Inflammatory macrophage (primary cell): ENCODE data around the gene RAD18.

Experiments
- DNase-seq, 2 donors: peaks; one replicate each; pipeline ENCODE4 v3.0.0-alpha.2; 2020 to 2022

RAD18 gene

DNA sequence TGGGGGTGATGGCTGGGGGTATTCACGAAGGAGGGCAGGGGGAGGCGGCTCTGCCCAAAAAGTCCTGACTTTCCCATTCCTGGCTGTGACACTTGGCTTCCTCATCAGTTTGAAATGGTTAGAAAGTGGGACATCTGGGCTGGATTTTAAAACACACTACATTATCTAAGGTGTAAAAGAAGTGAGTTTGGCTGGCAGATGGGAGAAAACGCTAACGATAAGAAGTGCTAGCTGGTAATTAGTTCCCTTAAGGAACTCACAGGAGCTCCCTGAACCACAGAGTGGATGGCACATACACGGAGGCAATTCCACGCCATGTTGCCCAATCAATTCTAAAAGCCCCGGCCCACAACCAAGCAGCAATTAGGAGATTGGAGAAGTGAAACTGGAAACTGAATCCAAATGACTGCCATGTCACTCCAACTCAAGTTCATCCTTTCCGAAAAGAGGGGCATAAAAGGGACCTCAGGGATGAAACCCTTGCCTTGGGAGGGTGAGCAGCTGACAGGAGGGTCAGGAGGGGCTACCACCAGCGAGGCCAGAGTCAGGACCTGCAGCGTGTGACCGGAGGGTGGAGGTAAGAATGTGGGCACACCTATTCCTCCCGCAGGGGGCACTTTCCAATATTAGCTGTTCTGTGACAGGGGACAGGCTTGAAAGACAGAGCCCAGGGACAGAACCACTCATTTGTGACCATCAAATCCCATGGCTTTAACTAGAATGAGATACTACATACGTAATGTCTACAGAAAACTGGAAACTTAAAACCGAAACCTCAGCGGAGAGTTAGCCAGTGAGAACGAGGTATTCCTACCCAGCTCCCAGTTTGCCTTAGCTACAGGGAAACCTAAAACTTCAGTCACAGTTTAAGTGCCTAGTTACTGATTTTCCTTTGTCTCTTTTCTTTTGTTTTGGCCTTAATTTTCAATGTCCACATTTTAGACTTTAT is 98.6 kb downstream of the RAD18 start:
- DNase-seq, result peak; percentile 80 to 86

DNA sequence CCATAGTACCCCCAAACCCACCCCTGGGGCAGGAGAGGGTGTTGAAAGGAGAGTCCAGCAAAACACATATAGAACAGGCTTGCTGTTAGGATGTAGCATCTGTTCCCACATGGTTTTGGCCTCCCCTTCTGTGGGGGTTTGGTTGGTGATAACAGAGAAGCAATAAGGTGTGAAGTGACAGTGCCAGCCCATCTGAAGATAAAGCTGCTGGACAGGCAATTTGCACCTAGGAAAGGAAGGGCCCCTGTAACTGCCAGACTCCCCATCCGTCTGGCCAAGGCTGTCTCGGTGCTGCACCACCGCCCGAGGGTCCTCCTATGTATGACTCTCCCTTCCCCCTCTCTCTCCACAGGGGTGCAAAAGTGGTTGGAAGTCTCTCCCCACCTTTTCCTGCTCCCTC is 99.4 kb downstream of the RAD18 start:
- DNase-seq, result no peak

- DNase-seq, result no peak
Observed at GRCh38 chr3:8857720-8858367, 105.4 kb downstream of the RAD18 start.

DNA sequence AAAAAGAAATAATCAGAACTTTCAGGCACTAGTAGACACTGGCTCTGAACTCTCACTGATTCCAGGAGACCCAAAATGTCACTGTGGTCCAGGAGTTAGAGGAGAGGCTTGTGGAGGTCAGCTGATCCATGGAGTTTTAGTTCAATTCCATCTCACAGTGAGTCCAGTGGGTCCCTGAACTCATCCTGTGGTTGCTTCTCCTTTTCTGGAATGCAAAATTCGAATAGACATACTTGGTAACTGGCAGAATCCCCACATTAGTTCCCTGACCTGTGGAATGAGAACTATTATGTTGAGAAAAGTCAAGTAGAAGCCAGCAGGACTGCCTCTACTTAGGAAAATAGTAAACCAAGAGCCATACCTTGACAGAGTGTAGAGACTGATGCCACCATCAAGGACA is 106.6 kb downstream of the RAD18 start:
- DNase-seq, result no peak

GRCh38 chr3:8856071-8856470 is 107.2 kb downstream of the RAD18 start:
- no peak for DNase-seq

DNA sequence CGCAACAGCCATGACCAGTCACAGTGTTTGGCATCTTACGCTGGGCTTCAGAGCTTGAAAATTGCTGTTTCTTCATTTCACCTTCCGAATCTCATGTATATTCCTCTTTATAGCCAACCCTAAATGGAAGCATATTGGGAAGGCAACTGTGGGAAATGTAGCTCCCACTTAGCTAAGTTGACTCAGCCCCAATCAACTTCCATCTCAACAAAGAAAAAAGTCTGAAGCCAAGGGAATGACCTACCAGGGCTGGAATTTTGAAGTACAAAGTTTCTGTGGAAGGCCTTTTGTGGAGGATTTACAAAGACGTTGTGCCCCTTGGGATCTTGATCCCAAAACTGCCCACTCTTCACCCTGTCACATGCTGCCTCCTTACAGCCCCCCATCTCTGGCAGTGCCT is 108.6 kb downstream of the RAD18 start:
- no peak for DNase-seq

- DNase-seq, result no peak
Observed at GRCh38 chr3:8853081-8853480, 110.2 kb downstream of the RAD18 start.

DNA sequence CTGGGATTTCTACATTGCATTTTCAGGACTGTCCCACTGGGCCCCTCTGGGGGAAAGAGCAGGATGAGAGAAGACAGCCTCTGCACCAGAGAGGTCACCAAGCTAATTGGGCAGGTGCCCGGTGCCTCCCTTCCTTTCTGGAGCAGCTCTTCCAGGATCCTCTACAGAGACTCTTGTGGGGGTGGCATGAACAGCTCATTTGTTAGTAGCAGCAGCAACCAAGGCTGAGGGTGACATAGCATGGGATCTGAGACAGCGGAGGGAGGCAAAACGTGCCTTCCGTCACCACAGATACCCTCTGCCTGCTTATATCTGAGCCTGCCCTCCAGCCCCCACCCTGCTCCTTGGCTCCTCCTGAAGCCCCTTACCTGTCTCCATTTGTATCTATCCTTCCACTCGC is 110.8 kb downstream of the RAD18 start:
- no peak for DNase-seq

DNA sequence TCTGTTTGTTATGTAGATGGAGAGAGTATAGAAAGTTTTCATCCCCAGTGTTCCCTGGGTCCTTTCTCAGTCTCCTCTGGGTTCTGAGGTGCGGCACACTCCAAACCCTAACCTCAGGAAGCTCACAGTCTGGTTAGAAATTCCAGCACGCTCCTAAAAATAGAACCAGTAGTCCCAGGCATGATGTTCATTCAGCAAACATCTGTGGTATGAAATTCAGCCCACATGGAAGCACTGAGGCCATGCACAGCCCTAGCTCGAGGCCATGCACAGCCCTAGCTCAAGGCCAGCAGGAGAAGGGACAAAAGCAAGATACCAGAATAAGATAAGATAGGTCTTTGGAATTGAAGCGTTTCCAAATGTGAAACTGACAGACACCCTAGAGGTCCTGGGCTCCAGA is 111.6 kb downstream of the RAD18 start:
- no peak for DNase-seq

DNA sequence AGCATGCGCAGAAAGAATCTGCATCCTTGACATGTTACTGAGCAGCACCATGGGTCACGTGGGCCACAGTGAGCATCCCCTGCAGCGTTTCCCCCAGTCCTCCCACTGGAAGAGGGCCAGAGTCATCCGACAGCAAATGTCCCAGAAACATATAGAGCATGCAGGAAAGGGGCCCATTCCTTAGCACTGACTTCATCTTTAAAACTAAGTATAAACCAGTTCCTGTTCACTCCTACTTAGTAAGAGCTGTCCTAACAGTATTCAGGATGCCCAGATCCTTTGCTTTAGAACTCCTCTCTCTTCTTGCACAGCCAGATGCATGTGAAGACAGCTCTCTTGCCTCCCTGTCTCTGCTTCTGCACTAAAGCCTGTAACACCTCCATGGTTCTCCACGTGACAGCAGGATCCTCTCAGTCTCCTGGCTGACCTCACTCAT is 114.6 kb downstream of the RAD18 start:
- no peak for DNase-seq

GRCh38 chr3:8847317-8847716 is 116.0 kb downstream of the RAD18 start:
- DNase-seq, result no peak

DNA sequence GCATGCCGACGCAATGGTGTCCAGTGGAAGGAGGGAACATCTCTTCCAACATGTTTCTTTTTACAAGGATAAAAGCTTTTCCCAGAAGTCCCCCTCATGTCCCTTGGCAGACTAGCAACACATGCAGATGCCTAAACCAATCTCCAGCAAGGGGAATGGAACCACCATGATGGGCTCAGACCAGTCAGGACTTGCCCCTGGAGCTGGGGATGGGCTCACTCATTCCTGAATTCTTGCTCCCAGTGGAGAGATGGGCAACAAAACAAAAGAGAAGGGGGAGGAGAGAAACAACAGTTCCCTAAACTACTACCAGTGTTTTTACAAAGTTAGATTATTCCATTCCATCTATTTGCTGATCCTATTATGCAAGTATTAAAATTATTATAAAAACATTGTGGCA is 117.1 kb downstream of the RAD18 start:
- DNase-seq, result no peak

- no peak for DNase-seq
Observed at GRCh38 chr3:8845641-8846040, 117.6 kb downstream of the RAD18 start.

GRCh38 chr3:8843347-8843746 is 119.9 kb downstream of the RAD18 start:
- no peak for DNase-seq

- DNase-seq, result no peak
Observed at GRCh38 chr3:8842293-8842692, 121.0 kb downstream of the RAD18 start.

DNA sequence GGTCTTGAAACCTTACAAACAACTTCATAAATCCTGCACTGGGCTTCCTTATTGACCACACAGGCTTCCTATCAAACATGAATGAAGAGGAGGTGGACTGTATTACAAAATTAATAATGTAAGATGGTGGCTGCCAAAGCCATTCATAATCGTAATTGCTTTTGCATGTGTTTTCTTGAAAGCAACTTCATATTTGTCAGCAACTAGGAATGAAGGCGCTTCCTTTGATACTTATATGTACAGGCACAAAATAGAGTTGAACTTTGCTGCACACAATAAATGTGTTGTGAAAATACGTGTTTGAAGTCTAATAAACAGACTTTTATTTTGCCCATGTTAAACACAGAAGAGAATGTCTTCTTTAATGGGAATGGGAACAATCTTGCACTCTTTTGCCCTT is 121.8 kb downstream of the RAD18 start:
- DNase-seq, result no peak

DNA sequence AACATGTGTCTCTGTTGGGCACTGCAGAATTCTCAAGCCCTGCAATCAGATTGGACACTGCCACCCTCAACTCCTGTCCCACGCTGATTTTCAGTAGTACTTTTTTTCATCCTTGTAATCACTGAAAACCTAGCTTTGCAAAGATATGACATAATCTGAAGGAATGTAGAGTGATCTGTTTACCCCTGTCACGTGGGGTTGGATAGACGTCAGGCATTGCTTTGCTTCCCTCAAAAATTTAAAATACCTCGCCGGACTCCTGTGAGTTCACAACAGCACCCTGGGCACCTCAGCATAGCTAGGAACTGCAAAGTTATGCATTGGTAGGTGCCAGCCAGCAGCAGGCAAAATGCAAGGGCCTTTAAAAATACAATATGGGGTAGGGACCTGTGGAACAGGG is 122.7 kb downstream of the RAD18 start:
- no peak for DNase-seq

GRCh38 chr3:8839607-8840325 is 123.5 kb downstream of the RAD18 start:
- DNase-seq, result no peak

GRCh38 chr3:8838765-8839423 is 124.4 kb downstream of the RAD18 start:
- no peak for DNase-seq

DNA sequence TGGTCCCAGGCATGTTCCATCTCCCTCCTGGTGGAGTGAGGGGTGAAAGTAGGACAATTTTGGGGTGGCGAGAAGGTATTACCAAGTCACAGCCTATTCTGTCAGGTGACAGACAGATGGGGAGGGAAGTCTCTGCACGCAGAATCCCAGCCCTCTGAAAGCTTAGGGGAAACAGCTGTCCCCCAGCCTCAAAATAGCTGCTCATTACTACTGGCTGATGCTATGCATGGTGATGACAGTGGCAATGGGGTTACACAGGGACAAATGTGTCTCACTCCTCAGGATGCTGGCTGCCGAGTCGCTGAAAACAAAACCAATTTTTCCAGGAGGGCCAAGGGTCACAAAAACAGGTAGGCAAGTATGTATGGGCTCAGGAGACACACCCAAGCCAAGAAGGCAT is 125.0 kb downstream of the RAD18 start:
- DNase-seq, result no peak

DNA sequence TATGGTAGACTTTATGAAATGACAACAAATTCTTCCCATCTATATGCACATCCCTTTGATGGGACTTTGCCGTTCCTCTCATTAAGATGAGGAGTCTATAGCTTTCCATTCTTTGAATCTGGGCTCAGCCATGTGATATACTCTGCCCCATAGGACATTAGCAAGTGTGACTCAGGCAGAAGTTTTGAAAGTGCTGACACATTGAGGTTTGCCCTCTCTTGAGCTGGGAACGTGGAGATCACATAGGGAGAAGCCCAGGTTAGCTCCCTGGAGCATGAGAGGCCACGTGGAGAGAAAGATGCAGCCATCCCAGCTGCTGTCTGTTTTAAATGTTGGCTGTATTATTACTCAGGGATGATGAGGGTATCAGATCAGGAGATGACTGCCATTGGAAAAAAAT is 126.1 kb downstream of the RAD18 start:
- no peak for DNase-seq

DNA sequence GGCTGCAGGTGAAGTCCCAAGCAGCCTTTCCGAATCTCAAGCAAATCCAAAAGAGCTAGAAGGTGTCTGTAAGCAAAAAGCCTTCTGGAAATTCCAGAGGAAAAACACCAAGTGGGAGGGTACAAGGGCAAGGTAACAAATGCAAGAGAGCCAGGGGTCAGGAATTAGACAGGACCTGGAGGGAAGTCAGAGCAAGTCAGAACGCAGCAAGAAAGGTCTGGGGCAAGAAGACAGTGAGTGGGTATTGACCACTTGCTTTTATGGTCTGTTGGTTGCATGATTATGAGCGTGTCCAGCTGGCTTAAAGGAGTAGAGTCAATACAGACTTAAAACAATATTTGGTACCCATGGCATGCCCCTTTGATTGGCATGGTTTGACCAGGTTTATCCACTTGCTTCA is 127.2 kb downstream of the RAD18 start:
- DNase-seq, result no peak

DNA sequence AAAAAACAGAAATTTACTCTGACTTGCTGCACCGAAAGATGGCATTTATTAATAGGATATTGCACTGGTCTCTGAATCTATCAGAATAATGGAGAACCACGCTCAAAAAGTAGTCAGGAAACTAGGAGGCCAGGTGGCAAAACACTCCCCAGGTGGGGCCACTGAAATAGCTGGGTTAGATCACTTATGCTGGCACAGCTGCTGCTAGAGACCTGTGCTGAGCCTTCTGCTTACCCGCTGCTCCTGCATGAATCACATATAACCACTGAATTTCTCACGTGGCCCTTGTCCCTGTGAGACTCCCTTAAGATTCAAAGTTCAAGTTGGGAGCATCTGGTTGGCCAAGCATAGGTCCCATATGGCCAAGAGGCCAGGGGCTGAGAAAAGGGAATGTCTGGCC is 127.9 kb downstream of the RAD18 start:
- no peak for DNase-seq
